OCI-M2 (cell line): ENCODE measurements around the gene MUC21.
"Not testable (repeated sequence)": the region's sequence is repeated elsewhere in the genome, so short reads cannot be mapped to it uniquely, and the experiment has no call there.

Source experiments
- DNase-seq: peaks from one replicate; lab custom pipeline; 2025; ENCODE audit not compliant: unreplicated experiment; lab: John Stamatoyannopoulos, UW

MUC21 gene

DNA sequence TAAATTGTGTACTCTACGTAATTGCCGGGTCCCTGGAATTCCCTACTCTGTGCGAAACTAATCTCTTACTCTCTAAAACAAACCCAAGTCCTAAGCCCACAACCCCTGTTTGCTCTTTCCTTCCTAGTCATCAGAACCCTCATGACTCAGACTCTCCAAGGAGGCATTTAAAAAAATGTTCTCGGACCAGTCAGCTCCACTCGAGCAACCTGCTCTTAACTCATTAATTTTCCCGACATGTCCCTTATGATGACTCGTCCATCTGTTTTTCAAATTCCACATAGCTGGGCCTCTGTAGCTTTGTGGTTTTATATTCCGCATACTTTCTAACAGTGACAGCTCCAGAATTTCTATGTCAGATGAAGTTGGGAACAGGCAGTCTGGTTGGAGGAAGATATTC is 24.2 kb downstream of the MUC21 start:
- DNase-seq, result no peak

GRCh38 chr6:31008165-31008564 is 24.6 kb downstream of the MUC21 start:
- DNase-seq, result no peak

DNA sequence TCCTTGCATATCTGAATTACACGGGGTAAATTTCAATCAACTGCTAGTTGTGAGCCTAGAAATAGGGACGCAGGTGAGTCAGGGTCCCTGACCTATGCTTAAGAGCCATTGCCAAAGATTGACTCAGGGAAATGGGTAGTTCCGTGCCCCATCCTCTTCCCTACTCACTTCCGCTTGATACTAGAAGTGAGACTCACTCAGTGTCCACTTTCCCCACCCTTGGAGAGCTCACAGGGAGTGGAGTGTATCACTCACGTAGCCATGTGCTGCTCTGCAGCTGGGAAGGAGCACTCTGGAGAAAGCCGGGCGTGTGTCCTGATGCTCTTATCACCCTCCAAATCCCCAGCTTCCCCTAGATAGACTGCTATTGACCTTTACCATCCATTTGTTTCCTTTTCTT is 26.2 kb downstream of the MUC21 start:
- no peak for DNase-seq

DNA sequence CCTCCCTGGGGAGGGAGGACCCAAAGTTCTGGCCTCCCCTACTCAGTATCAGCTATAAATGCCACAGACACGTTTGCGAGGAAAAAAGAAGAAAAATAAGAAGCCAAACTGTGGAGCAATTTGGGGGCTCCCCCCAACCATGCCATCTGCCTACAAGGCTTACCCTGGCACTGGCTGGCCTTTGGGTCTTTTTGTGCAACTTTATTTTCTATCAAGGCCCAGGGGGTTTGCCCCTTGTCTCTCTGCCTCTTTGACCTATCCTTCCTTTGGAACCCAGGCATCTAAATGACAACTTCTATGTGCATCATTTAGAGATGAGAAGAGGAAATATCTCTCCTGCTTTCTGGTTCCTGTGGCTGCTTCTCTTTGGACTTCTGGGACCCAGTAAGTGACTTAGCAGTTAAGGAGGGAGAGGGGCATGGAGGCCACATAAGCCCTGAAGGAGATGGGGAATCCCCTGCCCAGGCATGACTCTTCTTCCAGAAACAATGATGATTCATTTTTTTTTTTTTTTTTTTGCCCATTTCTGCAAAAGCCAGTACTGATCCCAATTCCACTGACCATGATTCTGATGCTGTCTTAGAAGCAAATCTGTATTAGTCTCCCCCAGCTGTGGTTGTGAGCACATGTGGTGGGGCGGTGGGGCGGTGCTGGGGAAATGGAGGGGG is 27.0 kb downstream of the MUC21 start, which contains the start of gene MUC22:
Gene MUC22, plus strand, starts transcription at position 82 of the 668 bp plus-strand sequence. Its CDS starts 233 bp downstream, at position 315.
- no peak for DNase-seq

DNA sequence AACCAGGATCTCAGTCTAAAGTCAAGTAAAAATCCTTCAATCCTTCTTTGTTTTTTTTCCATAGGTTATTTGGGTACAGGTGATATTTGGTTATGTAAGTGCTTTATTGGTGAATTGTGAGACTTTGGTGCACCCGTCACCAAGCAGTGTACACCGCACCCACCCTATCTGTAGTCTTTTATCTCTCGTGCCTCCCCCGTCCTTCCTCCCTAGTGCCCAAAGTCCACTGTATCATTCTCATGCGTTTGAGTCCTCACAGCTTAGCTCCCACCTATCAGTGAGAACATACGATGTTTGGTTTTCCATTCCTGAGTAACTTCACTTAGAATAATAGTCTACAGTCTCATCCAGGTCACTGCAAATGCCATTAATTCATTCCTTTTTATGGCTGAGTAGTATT is 27.6 kb downstream of the MUC21 start:
- DNase-seq, result no peak

GRCh38 chr6:31016659-31017299 is 33.3 kb downstream of the MUC21 start:
- DNase-seq, result no peak

- not testable (repeated sequence) for DNase-seq
Observed at GRCh38 chr6:31017436-31017835, 33.9 kb downstream of the MUC21 start.

- no peak for DNase-seq
Observed at GRCh38 chr6:31020057-31020456, 36.5 kb downstream of the MUC21 start.

GRCh38 chr6:31020631-31021255 is 37.2 kb downstream of the MUC21 start:
- DNase-seq, result not testable (repeated sequence)

GRCh38 chr6:31021705-31022531 is 38.4 kb downstream of the MUC21 start:
- not testable (repeated sequence) for DNase-seq

DNA sequence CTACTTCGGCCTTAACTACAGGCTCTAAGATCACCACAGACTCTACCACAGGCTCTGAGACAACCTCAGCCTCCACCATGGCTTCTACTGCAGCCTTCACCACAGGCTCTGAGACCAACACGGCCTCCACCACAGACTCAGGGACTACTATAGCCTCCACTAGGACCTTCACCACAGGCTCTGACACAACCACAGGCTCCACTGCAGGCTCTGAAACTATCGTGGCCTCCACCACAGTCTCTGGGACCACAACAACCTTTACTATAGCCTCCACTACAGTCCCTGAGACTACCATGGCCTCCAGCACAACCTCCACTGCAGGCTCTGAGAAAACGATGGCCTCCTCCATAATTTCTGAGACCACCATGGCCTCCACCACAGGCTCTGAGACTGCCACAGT is 42.1 kb downstream of the MUC21 start:
- no peak for DNase-seq

GRCh38 chr6:31031095-31031494 is 47.6 kb downstream of the MUC21 start:
- no peak for DNase-seq

GRCh38 chr6:31033075-31033474 is 49.6 kb downstream of the MUC21 start:
- DNase-seq, result no peak

DNA sequence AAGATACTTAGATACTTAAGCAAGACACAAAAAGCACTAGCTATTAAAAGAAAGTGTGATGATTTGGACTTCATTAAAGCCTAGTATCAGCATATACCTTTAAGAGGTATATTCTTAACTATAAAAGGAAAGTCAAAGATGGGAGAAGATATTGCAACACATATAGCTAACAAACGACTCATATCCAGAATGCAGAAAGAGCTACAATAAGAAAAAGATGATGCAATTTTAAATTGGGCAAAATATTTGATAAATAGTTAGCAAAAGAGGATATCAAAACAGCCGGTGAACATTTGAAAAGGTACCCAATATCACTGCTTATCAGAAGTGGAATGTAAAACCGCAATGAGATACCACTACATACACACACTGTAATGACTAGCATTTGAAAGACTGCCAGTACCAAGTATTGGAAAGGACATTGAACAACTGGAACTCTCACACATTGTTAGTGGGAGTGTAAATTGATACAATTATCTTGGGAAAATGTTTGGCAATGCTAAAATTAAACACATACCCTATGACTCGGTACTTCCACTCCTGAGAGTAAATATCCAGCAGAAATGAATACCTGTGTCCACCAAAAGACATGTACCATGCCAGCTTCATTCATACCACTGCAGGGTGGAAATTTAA is 52.5 kb downstream of the MUC21 start:
- DNase-seq, result no peak

DNA sequence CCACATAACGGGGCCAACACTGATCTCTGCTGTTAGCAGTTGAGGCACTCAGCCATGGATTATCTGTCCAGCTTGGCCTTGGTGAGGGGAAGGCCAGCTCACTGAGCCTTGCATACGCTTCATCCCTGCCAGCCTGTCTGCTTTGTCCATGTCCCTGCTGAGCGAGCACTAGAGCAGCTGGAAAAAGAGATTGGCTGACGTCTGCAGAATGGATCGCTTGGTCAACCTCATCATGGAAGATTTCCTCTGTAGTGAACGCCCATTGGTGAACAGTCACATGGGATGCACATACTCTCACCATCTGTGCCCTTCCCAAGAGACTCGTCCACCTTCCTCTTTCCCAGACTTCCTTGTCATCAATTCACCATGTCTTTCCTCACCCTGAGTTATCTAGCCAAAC is 53.7 kb downstream of the MUC21 start:
- DNase-seq, result no peak

DNA sequence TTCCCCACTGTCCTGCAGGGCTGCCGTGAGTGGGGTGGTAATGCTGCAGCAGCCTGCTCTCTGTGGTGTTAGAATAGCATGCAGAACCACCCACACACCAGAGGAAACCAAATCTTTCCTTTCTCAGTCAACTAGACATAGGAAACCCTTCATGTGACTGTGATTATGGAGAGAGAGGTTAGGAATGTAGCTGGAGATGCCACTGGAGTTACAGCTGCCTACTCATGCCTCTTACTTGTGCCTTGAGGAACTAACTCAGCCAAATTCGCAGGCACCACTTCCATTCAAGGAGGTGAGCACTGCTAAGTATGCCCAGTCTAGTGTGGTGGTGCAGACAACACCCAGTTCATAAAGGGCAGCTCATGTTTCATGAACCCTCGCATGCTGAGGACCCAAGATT is 54.2 kb downstream of the MUC21 start:
- no peak for DNase-seq

DNA sequence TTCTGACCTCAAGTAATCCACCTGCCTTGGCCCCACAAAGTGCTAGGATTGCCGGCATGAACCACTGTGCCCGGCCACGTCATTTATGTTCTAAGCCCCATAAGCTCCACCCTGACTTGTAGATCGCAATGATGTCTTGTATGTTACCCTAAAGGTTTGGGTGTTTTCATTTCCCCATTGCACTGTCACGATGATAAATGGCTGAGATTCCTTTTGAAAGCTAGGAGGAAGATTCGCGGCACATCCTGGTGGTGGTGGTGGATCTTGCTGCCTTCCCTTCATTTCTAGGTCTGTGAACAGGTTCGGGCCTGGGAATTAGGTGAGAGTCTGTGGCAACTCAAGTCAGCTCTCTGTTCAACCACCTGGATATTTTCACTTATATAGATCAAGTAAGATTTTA is 55.0 kb downstream of the MUC21 start:
- DNase-seq, result no peak
